ENCODE results near the gene XRCC4.

The XRCC4 gene

DNA sequence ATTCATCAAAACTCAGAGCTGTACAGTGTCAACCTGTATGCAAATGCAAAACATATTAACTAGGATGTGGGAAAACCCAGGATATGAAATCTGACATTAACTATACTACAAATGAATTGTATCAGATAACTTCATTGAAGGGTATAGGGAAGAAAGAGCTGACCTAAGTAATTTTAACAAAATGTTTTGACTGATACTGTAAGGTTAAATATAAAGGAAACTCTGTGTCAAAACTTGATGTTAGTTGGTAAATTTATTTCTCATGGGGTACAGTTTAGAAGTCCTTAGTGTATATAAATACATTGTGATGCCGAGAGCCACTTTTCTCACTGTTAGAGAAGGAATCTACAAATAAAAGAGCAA, 316.1 kb downstream of the XRCC4 start:
- H3K4me3 Mint-ChIP-seq = no peak overlapping the region
- no peaks in the 10 kb centered on the region for H3K4me1 Mint-ChIP-seq (ENCODE audit: low read depth)
- no peak overlapping the region for H3K27ac Mint-ChIP-seq
- no peaks in the 10 kb centered on the region for H3K27me3 Mint-ChIP-seq
- H3K36me3 Mint-ChIP-seq = no peaks in the 10 kb centered on the region
- H3K9me3 Mint-ChIP-seq (ENCODE audit: low read depth) = no peaks in the 10 kb centered on the region

DNA sequence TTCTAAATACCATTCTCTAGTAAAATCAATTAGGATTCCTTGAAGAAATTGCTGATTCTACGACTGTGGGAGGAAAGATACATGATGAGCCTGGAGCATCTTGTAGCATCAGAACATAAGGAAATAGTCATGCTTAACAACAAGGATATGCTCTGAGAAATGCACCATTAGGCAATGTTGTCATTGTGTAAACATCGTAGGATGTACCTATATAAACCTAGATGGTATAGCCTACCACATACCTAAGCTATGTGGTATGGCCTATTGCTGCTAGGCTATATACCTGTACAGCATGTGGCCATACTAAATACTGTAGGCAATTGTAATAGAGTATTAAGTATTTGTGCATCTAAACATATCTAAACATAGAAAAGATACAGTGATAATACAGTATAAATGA, 316.8 kb downstream of the XRCC4 start:
- Mint-ChIP-seq H3K27me3 (no peaks in the 10 kb centered on the region), H3K27ac (no peak overlapping the region), H3K36me3 (no peaks in the 10 kb centered on the region), H3K4me1 (ENCODE audit: low read depth) (no peaks in the 10 kb centered on the region), H3K4me3 (no peak overlapping the region), H3K9me3 (ENCODE audit: low read depth) (no peaks in the 10 kb centered on the region)

DNA sequence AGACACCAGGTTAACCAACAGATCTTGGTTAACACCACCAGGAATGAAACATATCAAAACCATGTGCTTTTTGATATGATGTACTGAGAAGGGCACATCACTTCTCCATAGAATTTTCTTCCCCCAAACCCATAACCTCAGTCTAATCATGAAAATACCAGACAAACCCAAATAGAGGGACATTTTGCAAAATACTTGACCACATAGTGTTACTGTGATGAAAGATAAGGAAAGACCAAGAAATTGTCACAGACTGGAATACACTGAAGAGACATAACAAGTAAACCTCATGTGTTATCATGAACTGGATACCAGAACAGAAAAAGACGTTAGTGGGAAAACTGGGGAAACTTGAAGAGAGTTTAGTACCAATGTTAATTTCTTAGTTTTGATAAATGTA, 319.3 kb downstream of the XRCC4 start:
- H3K27me3 Mint-ChIP-seq = no peaks in the 10 kb centered on the region
- H3K4me1 Mint-ChIP-seq (ENCODE audit: low read depth) = no peaks in the 10 kb centered on the region
- H3K4me3 Mint-ChIP-seq = no peak overlapping the region
- H3K27ac Mint-ChIP-seq = no peak overlapping the region
- H3K36me3 Mint-ChIP-seq = no peaks in the 10 kb centered on the region
- no peaks in the 10 kb centered on the region for H3K9me3 Mint-ChIP-seq (ENCODE audit: low read depth)

DNA sequence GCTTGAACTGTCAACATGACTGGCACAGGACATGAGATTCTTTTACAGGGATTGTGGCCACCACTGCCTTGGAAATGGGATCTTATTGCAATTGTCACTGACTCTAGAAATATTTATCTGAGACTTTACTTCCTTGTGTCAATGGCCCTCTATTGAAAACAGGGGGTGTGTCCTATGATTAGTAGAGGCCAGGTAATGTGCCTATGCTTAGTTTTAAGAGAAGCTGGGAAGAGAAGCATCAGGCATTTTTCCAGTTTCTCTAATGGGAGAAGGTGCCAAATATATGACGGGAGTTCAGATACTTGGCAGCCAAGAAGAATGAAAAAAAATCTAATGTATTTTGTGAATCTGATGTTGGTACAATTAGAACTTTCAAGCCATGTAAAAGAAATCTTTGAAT, 320.3 kb downstream of the XRCC4 start:
- no peaks in the 10 kb centered on the region for H3K9me3 Mint-ChIP-seq (ENCODE audit: low read depth)
- no peak overlapping the region for H3K4me3 Mint-ChIP-seq
- H3K36me3 Mint-ChIP-seq = no peaks in the 10 kb centered on the region
- no peaks in the 10 kb centered on the region for H3K4me1 Mint-ChIP-seq (ENCODE audit: low read depth)
- no peaks in the 10 kb centered on the region for H3K27me3 Mint-ChIP-seq
- no peak overlapping the region for H3K27ac Mint-ChIP-seq

DNA sequence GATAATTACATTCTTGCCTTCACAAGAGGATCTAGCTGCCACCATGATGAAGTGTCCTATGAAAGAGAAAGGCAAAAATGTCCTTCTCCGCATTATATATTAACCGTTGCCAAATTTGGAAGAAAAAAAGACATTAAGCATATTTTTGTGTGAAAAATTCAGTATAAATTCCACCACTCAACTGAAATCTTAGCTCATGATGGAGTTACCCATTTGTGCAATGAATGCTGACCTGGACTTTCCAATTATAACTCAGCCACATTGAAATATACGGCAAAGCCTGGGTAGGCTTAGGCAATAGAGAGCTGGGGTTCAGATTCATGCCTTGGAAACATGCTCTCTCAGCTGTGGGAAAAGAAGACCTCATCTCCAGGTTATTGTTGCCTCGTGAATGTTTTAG, 322.9 kb downstream of the XRCC4 start:
- Mint-ChIP-seq H3K9me3 (ENCODE audit: low read depth) (no peaks in the 10 kb centered on the region), H3K27ac (no peak overlapping the region), H3K4me3 (no peak overlapping the region), H3K36me3 (no peaks in the 10 kb centered on the region), H3K27me3 (no peaks in the 10 kb centered on the region), H3K4me1 (ENCODE audit: low read depth) (no peaks in the 10 kb centered on the region)

DNA sequence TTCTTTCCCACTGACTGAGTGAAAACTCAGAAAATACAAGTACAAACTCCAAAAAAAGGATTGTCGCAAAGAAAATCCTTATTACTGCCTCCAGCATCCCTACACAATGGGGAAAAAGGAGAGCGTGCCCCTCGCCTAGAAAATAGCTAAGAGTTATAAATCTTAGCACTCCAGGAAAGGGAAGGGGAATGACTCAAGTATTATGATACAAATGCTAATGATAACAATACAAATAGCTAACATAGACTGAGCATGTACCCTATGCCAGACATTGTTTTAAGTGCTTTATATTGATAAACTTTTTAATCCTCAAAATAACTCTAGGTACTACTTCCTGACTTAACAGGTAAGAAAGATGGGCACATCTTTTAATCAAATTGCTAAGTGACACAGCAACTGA, 323.4 kb downstream of the XRCC4 start:
- H3K36me3 Mint-ChIP-seq = no peaks in the 10 kb centered on the region
- no peaks in the 10 kb centered on the region for H3K9me3 Mint-ChIP-seq (ENCODE audit: low read depth)
- H3K27ac Mint-ChIP-seq = no peak overlapping the region
- no peak overlapping the region for H3K4me3 Mint-ChIP-seq
- H3K27me3 Mint-ChIP-seq = no peaks in the 10 kb centered on the region
- H3K4me1 Mint-ChIP-seq (ENCODE audit: low read depth) = no peaks in the 10 kb centered on the region

DNA sequence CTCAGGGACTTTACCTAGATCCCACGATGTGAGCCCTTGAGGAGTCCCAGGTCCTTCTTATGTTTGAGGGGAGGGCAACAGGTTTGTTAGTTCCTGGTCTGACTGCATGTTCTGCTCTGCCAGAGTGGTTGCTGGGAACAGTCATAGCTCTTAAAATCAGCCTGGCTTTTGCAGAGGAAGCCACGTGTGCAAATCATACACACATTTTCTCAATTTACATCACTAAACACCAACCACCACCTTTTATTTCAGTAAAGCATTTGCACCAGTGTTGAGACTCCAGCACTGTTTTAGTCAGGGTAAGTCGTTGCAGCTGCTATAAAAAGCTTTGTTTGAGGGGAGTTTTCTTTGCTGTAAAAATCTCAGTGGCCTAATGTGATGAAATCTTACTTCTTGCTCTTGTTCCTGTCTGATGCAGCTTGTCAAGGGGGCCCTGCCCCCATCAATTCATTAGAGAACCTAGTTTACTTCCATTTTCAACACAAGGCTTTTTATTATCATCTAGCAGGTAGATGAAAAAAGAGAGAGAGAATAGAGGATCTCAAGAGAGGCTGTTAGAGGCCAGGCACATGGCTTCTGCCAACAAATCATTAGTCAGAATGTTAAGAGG, 323.9 kb downstream of the XRCC4 start:
- no peaks in the 10 kb centered on the region for H3K4me1 Mint-ChIP-seq (ENCODE audit: low read depth)
- no peaks in the 10 kb centered on the region for H3K9me3 Mint-ChIP-seq (ENCODE audit: low read depth)
- no peaks in the 10 kb centered on the region for H3K27me3 Mint-ChIP-seq
- H3K4me3 Mint-ChIP-seq = no peak overlapping the region
- no peaks in the 10 kb centered on the region for H3K36me3 Mint-ChIP-seq
- no peak overlapping the region for H3K27ac Mint-ChIP-seq

DNA sequence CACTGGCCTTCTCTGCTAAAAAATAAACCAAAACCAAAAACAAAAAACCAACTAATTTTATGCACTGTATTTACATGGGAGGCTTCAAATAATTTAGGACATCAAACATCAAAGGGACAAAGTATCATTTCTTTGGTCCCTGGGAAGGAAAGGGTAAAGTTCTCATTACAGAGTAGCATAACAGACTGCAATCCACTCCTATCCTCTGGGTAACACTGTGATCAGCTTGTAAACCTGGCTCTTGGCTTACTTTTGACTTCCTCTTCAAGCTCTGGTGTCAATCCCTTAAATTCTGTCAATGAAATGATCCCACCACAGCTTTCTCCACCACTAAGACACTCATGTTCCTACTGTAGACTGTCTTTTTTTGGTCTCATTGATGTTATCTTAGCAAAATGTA, 324.4 kb downstream of the XRCC4 start:
- H3K4me3 Mint-ChIP-seq = no peak overlapping the region
- no peaks in the 10 kb centered on the region for H3K36me3 Mint-ChIP-seq
- H3K9me3 Mint-ChIP-seq (ENCODE audit: low read depth) = no peaks in the 10 kb centered on the region
- no peak overlapping the region for H3K27ac Mint-ChIP-seq
- no peaks in the 10 kb centered on the region for H3K27me3 Mint-ChIP-seq
- H3K4me1 Mint-ChIP-seq (ENCODE audit: low read depth) = no peaks in the 10 kb centered on the region
